Measurements from ENCODE around the gene ITIH4.
"Not testable (repeated sequence)": the region's sequence is repeated elsewhere in the genome, so short reads cannot be mapped to it uniquely, and the experiment has no call there.

ITIH4 gene

DNA sequence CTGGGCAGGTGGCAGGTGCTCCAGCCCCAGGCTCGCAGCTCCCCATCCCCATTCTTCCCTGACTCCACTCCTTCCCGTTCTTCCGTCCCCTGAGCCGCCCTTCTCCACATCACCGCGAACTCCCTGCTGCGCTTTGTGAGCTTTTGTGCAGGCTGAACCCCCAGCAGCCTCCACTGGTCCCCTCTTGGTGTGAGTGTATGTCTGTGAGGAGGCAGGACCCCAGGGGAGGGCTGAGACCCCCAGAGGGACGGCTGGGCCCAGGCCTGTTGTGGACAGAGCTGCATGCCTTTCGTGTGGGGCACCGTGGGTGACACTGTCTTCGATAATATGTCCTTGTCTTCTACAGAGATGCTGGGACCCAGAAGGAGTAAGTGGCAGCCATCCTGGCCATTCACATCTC lies 43.2 kb downstream of the ITIH4 start:
- DNase-seq (ENCODE audit: low read depth in 1 of 2, low spot score in 1 of 2): no peak

- DNase-seq (ENCODE audit: low read depth in 1 of 2, low spot score in 1 of 2): no peak
Observed at GRCh38 chr3:52786330-52787215, 43.9 kb downstream of the ITIH4 start.

GRCh38 chr3:52784931-52785590 lies 45.4 kb downstream of the ITIH4 start:
- no peak for DNase-seq (ENCODE audit: low read depth in 1 of 2, low spot score in 1 of 2)

DNA sequence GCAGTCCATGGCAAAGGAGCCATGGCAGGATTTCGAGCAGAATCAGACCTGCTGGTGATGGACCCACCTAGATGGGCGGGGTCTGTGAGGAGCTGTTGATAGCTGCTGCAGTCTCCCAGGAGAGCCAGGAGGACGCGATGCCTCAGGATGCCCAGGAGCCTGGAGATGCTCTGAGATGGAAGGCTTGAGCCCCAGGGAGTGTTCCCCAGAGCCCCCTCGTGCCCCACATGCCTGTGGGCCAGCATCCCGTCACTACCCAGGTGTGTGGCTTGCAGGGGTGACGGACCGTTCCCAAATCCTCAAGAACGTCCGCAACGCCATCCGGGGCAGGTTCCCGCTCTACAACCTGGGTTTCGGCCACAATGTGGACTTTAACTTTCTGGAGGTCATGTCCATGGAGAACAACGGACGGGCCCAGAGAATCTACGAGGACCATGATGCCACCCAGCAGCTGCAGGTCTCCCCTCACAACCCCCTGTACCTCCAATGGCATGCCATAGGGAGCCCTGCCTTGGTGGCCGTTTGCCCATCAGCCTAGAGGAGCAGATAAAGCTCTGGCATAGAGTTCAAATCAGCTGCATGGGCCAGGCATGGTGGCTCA lies 46.4 kb downstream of the ITIH4 start:
- DNase-seq (ENCODE audit: low read depth in 1 of 2, low spot score in 1 of 2): no peak

DNA sequence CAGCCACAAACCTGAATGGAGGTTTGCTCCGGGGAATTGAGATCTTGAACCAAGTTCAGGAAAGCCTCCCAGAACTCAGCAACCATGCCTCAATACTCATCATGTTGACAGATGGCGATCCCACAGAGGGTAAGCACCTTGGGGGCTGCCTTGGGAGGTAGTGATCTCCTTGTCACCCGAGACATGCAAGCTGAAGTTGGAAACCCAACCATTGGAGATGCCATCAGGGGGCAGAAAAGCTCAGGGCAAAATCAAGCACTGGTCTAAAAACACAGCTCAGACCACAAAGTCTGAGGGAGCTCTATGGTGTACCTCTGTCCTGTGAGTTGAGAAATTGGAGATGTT lies 47.3 kb downstream of the ITIH4 start:
- DNase-seq (ENCODE audit: low read depth in 1 of 2, low spot score in 1 of 2): no peak

- no peak for DNase-seq (ENCODE audit: low read depth in 1 of 2, low spot score in 1 of 2)
Observed at GRCh38 chr3:52782412-52783210, 47.9 kb downstream of the ITIH4 start.

- no peak for DNase-seq (ENCODE audit: low read depth in 1 of 2, low spot score in 1 of 2)
Observed at GRCh38 chr3:52781741-52782140, 48.7 kb downstream of the ITIH4 start.

DNA sequence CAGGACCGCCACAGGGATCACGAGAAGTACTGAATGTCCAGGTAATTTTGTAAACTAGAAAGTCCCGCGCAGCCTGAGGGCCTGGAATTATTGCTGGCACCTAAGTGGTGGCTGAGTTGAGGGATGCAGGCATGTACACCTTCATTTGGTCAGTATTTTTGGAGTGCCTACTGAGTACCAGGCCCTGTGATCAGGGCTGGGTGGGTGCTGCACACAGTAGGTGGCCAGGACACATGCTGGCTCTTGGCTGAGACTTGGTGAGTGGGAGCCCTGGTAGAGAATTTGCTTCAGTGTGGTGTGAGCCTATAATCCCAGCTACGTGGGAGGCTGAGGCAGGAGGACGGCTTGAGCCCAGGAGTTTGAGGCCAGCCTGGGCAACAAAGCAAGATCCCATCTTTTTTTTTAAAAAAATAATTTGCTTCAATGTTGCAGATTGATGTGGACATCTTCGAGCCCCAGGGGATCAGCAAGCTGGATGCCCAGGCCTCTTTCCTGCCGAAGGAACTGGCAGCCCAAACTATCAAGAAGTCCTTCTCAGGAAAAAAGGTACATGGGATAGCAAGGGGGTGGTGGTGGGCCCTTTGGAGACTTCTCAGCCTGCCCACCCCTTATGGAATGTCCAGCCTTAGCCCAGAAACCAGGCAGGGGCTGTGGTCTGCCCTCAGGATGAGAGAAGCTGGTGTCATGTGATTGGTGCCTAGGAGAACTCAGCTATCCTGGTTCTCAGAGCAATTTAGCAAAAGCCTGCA lies 50.5 kb downstream of the ITIH4 start:
- DNase-seq (ENCODE audit: low read depth in 1 of 2, low spot score in 1 of 2): no peak

DNA sequence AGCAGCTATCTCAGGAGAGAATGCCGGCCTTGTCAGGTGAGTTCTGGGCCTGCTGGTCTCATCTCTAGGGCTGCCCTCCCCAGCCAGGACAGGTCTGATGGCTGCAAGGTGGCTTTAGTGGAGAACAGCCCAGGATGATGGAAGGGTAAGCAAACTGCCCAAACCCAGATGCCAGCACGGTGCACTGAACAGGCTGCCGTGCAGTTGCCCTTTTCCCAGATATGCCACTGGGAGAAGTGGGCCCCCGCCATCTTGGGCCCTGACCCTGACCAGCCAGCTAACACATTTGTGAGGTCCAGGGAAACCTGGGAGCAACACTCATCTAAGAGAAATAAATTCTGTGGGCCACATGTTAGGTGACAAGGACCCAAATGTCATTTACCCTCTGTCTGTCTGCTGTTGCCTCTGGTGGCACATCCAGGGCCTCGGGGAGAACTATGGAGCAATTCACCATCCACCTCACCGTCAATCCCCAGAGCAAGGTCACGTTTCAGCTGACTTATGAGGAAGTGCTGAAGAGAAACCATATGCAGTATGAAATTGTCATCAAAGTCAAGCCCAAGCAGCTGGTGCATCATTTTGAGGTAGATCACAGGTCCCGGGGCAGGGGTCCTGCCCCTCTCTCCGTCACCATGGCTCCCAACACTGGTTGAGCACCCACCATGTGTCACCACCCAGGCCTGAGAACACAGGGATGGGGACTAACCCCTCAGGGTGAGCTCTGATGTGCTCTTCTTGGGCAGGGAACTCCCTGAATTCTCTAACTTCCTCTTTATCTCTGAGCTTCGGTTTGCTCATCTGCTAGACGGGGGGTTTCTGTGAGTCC lies 51.2 kb downstream of the ITIH4 start:
- no peak for DNase-seq (ENCODE audit: low read depth in 1 of 2, low spot score in 1 of 2)

DNA sequence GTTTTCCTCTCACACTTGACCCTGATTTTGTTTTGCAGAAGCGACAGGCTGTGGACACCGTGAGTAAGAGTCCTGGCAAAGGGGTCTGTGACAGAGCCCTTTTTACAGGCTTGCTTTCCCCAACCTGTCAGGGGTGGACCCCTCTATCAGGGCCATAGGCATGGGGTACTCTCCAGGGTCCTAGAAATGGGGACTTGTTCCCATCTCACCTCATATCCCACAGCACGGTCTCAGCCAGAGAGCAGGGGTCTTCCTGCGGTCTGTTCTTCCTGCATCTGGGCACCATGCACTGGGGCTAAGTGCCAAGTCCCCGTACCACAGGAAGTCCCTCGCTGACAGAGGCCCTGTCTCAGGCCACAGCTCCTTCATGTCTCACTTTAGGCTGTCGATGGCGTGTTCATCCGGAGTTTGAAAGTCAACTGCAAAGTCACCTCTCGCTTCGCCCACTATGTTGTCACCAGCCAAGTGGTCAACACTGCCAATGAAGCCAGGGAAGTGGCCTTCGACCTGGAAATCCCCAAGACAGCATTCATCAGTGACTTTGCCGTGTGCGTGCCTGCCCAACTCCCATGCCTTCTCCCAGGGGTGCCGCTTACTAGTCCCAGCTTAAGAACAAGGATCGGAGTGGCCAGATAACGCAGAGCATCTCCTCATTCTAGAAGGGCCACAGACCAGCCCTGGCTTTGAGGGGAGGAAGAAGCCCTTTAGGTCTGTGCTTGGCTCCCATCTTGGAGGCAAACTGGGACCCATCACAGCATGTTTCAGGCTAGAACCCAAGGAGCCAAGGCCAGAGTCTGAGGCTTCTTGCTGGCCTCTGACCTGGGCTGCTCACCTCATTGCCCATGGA lies 52.3 kb downstream of the ITIH4 start:
- no peak for DNase-seq (ENCODE audit: low read depth in 1 of 2, low spot score in 1 of 2)

DNA sequence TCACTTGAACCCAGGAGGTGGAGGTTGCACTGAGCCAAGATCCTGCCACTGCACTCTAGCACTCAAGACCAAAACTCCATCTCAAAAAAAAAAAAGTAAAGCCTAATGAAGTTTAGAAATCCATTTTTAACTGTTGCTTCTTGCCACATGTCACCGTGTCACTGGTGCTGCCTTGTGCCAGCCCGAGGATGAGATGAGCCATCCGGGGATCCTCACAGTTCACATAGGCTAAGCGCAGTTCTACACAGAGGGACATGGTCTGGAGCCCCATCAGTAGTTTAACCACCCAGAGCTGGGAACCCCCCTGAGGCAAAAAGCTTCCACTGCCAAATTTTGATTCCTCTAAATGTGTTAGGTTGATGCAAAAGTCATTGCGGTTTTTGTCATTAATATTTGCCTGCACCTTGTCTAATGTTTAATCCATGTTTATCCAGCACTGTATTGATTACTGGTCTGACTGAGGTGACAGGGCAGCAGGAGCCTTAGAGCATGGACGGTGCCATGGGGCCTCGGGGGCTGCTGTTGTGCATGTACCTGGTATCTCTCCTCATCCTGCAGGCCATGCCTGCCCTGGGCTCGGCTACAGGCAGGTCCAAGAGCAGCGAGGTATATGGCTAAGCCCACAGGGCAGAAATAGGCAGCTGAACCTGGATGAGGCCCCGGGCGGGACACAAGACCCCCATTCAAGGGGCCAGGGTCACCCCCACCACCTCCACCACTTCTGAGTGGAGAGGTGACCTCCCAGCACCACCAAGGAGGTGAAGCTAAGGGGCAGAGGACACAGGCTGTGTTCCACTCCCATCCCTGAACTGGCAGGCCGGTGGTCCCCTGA lies 53.1 kb downstream of the ITIH4 start, which contains the start of gene ITIH1:
Gene ITIH1, plus strand, starts transcription at position 473 of the 832 bp plus-strand sequence. Its CDS starts 17 bp downstream, at position 490.
- DNase-seq (ENCODE audit: low read depth in 1 of 2, low spot score in 1 of 2): no peak

DNA sequence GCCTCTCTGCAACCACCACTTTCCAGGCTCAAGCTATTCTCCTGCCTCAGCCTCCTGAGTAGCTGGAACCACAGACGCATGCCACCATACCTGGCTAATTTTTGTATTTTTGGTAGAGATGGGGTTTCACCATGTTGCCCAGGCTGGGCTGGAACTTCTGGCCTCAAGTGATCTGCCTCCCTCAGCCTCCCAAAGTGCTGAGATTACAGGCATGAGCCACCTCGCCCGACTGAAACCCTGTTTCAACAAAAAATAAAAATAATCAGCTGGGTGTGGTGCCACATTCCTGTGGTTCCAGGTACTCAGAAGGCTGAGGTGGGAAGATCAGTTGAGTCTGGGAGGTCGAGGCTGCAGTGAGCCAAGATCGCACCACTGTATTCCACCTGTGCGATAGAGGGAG lies 54.0 kb downstream of the ITIH4 start:
- DNase-seq (ENCODE audit: low read depth in 1 of 2, low spot score in 1 of 2): not testable (repeated sequence)

DNA sequence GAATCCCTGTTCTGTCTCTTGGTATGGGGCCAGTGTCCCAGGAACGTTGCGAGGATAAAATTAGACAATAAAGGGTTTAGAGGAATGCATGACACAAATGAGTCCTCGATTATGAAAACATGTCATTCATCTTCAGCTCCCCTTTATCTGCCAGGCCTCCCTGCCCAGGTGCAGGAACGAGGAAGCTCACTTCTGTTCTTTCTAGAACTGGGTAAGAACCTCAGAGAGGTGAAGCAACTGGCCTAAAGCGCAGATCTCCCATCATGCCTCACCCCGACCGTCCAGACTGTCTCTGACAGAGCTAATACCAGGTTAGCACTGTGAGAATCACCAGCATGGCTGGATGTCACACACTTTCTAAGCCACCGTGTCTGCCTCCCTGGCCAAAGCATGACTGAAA lies 54.6 kb downstream of the ITIH4 start:
- no peak for DNase-seq (ENCODE audit: low read depth in 1 of 2, low spot score in 1 of 2)

DNA sequence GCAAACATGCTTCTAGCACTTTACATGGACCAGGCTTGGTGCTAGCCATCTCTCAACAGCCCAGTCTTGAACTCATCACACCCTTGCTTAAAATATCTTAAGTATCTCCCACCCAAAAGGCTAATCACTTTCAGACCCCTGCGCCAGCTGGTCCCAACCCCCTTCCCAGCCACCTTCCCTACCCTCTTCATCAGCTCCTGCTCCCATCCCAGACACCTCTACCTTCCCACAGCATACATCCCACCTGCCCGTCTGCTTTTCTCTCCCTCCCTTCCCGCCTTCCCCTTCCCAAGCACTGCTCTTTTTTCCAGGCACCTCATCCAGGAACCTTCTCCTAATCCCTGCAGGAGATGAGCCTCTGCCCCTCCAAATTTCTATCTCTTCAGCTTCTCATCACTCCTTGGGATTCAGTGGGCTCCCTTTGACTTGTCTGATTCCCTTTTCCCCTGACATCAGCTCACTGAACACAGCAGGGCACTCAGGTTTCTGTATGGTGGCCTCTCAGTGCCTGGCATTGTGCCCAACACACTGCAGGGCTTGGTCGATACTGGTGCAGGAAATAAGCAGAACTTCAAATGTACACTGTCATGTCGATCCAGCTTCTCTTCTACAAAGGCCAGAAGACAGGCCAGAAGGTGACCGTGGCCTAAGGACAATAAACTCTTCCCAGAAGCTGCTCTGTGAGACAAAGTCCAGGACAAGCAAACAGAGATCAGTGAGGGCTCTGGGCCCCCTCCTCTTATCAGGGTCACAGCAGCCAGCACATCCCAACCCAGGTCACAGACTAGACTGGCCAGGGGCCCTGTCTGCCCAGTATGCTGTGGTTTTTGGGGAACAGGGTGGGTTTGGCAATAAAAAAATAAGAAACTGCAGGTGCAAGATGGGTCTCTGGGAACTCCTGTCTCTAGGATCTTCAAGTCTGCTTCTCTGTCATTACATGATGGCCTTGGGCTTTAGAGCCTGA lies 55.3 kb downstream of the ITIH4 start:
- DNase-seq (ENCODE audit: low read depth in 1 of 2, low spot score in 1 of 2): no peak

DNA sequence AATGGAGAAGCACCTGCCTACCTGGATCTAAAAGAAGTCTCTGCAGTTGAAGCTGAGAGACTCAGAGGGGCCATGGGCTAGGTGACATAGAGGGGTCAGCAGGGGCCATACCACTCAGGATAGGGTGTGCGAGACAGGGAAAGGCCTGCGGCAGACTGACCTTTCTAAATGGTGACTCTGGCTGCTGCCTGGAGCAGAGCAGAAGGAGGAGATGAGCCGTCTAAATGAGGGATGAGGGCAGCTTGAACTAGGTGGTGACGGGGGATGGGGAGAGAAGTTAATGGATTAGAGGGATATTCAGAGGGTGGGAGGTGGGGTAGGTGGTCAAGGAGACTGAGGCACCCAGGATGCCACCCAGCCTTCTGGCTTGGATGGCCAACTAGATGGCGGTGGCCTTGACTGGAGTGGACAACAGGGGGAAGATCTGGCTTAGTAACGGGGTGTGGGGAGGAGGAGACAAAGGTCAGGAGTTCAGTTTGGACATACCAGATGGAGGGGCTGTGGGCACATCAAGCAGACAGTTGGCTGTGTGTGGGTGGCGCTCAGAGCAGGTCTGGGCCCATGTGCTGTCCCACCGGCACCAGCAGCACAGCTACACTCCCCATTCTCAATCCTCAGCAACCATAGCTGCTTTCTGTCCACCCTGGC lies 56.3 kb downstream of the ITIH4 start:
- DNase-seq (ENCODE audit: low read depth in 1 of 2, low spot score in 1 of 2): no peak

DNA sequence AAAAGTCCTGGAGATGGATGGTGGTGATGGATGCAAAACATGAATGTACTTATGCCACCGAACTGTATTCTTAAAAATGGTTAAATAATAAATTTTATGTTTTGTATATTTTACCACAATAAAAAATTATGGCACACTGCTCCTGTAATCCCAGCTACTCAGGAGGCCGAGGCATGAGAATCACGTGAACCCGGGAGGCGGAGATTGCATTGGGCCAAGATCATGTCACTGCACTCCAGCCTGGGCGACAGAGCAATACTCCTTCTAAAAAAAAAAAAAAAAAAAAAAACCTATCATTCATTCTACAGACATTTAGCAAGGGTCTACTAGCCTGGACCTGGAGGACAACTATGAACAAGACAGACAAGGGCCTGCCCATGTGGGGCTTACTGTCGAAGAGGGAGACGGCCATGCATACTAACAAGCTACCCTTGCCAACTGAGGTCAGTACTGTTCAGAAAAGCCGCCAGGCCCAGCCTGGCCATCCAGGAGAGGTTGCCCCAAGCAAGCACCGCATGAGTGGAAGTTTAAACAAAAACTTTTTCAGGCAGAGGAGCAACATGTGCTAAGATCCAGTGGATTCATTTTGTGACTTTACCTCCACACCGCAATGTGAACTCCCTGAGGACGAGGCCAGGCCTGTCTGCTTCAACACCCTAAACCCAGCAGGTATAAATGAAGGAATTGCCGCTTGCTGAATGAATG lies 57.0 kb downstream of the ITIH4 start:
- DNase-seq (ENCODE audit: low read depth in 1 of 2, low spot score in 1 of 2): no peak
